ENCODE results near the gene ASCL1.

ASCL1 gene

DNA sequence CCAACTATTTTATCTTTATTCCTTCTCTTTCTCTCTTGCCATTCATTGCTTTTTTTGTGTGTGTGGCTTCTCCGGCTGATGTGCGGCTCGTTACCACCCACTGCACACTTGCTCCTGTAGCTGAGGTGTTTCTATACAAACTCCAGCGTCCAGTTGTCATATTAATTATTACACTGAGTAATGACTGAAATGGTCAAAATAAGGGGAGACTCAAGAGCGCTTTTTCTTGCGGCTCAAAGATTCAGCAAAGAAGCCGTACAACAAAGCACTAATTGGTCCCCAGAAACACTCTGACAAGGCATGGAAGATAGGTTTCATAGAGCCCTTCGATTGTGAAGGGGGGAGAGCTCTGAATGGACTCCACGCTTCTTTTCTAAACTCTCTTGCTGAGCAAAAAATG lies 5.6 kb upstream of the ASCL1 start:
- DNase-seq (ENCODE audit: low spot score) = no peak

DNA sequence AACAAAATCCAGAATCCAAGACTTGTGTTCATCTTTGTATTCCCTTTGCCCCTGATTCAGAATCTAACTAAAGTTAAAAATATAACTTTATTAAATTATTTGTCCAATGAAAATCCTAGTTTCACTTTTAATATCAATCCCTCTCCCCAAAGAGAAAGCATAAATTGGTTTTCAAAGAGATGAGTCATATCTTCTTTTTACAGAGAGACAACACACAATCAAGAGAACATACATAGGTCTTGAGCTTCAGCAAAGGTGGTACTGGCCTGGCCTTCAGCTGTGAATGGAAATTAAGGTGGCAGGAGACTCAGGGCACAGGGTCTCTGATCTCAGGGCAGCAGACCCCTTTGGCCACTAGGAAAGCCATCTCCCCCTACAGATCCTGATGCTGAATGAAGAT lies 4.3 kb upstream of the ASCL1 start:
- DNase-seq (ENCODE audit: low spot score) = no peak

DNA sequence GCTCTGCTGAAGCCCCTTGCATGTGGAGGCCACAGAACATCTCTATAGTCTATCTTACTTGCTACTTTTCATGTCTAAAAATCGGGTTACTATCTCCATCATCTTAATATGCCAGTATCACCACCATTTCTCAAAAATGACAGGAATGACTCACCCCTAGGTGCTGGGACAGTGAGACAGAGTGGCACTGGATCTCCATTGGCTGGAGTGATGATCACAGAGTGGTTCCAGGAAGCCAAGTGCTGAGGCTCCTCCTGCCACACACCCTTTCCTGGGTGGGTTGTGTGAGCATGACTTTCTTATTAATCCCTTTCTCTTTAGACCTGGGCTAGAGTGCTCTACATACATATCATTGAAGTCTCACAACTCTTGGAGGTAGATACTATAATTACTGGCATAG lies 3.3 kb upstream of the ASCL1 start:
- DNase-seq (ENCODE audit: low spot score) = no peak

DNA sequence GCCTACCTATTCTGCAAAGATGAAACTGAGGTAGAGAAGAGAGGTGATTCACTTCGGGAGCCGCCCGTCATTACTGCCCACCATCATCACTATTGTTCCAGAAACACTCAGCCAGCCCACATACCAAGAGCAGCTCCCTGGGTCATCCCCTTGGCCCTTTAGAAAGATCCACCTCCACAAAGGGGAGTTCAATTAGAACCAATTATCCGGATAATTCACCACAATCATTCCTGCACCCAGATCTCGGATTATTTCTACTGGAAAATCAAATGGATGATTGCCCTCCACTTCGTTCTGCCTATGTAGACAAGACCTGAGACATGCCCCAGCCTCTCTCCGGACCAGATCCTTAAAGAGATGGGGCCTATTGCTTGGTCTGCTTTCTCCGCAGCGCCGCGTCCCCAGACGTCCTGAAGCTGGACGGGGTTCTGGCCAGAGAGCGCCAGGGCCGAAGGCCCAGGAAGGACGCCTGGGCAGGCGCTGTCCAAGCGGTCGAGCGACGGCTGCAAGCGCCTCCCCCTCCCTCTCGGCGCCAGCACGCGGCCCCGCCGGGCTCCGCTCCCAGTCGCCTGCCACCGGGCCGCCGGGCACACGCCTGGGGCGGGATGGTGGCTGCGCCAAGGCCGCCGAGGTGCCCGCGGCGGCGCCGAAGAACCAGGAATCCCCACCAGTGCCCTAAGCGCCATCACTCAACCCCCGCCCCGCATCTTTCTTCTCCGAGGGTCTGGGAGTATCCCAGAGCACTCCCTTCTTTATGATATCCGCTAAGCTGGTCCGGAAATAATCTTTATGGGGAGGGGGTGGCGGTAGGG lies 1.3 kb upstream of the ASCL1 start:
- no peak for DNase-seq (ENCODE audit: low spot score)

DNA sequence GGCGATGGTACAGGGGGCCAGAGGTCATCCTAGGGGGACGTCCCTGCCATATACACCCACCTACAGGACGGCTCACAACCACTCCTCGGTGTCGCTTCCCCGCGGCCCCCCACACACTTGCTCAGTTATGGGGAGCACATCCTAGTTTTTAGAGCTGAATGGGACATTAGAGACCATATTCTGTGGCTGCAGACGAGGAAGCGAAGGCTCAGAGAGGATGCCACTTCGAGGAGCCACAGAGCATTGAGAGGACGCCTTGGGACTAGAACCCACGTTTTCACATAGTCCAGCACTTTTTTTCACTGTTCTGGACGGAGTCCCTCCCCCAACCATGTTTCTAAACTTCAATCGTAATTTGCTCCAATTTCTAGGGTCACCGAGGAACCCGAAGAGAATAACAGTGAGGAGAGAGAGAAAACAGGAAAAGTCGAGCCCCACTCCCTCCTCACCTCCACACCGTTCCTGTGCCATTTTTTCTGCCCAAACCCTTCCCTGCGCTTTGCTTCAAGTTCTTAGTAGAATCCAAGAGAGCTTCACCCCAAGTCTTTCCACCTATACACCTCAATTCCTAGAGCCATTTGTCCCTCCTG lies 641 bp upstream of the ASCL1 start:
- DNase-seq (ENCODE audit: low spot score) = no peak

DNA sequence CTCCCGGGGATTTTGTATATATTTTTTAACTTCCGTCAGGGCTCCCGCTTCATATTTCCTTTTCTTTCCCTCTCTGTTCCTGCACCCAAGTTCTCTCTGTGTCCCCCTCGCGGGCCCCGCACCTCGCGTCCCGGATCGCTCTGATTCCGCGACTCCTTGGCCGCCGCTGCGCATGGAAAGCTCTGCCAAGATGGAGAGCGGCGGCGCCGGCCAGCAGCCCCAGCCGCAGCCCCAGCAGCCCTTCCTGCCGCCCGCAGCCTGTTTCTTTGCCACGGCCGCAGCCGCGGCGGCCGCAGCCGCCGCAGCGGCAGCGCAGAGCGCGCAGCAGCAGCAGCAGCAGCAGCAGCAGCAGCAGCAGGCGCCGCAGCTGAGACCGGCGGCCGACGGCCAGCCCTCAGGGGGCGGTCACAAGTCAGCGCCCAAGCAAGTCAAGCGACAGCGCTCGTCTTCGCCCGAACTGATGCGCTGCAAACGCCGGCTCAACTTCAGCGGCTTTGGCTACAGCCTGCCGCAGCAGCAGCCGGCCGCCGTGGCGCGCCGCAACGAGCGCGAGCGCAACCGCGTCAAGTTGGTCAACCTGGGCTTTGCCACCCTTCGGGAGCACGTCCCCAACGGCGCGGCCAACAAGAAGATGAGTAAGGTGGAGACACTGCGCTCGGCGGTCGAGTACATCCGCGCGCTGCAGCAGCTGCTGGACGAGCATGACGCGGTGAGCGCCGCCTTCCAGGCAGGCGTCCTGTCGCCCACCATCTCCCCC lies 777 bp downstream of the ASCL1 start:
- DNase-seq (ENCODE audit: low spot score) = no peak

DNA sequence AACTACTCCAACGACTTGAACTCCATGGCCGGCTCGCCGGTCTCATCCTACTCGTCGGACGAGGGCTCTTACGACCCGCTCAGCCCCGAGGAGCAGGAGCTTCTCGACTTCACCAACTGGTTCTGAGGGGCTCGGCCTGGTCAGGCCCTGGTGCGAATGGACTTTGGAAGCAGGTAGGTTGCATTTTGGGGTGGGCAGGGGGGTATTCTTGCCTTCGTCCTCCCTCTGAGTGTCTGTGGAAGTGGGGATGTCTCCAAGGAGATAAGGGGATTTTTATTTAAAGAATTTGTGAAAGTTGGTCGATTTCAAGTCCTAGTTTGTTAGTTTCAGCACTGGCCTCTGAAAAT lies 1.3 kb downstream of the ASCL1 start:
- no peak for DNase-seq (ENCODE audit: low spot score)

DNA sequence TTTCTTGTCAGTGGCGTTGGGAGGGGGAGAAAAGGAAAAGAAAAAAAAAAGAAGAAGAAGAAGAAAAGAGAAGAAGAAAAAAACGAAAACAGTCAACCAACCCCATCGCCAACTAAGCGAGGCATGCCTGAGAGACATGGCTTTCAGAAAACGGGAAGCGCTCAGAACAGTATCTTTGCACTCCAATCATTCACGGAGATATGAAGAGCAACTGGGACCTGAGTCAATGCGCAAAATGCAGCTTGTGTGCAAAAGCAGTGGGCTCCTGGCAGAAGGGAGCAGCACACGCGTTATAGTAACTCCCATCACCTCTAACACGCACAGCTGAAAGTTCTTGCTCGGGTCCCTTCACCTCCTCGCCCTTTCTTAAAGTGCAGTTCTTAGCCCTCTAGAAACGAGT lies 1.9 kb downstream of the ASCL1 start:
- DNase-seq (ENCODE audit: low spot score) = no peak

DNA sequence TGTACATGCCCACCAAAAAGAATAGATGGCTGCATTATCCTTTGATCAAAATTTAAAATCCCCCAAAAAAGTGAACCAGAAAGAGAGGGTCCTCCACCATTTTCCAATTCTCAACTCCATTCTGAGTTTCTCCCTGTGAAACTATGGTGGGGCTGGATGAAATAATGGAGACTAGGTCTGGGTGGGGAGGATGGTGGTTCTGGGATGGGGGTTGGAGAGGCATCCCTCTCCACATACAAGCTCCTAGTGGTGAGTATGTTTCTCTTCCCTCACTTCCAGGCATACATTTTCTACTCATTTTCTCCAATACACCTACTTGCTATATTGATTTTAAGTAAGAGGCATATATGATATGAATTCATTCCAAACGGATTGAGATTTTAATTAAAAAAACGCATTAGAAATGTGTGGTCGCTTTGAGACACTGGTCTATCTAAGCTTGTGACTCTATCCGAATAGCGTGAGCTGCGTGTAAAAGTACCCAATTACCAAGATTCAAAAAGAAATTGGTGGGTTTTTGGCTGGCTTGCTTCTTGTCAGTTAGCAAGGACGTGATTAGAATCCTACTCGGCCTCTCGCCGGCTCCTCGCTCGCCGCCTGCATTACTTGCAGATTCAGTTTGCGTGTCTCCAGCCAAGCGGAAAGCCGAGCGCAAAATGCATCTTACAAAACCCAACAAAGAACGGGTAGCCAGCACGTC lies 3.4 kb downstream of the ASCL1 start:
- no peak for DNase-seq (ENCODE audit: low spot score)

DNA sequence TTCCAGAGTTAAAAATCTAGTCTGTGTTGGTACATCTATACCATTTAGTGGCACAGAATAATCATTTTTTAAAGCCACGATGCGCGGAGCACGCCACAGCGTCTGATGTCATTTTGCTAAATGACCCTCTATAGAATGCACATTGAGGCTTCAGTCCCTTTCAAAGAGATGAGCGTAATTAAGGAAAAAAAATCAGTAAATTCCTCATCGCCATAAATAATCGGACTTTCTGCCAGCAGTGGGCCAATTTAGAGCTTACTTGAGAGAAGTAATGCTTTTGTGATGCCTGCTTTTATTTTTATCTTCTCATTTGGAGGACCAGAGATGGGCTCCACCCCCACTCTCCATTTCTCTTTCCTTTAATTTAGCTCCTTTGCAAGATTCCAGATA lies 4.0 kb downstream of the ASCL1 start:
- DNase-seq (ENCODE audit: low spot score) = no peak

DNA sequence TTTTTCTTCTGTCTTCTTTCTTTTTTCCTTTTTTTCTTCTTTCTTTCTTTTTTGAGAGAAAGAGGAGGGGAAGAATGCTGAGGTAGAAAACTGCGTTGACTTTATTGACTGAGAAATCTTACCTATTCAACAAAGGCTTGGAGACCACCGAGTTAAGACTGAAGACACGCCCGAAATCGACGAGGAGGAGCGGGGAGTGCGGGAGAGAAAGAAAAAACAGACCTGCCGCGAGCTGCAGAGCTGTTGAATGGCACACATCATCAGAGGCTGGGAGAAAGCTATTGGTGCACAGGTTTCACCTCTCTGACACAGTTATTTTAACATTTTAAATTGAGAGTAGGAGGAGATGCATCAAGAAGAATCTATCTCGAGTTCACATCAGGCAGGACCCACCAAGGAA lies 5.1 kb downstream of the ASCL1 start:
- no peak for DNase-seq (ENCODE audit: low spot score)

DNA sequence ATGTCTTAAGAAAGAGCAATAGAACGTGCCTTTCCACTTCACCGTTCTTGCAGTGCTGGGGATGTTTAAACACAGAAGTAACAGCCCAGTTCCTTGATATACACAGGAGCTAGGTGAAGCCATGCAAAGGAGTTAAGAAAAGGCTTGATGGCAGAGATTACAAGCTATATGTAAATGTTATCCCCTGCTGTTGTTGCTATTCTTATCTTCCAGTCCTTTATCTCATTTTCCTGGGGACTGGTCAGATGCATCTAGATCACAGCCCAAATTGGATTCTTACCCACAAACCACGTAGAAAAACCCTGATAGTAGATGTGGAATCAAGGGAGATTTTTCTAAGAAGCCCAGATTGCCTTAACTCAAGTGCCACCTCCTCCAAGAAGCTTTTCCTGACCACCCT lies 5.5 kb downstream of the ASCL1 start:
- DNase-seq (ENCODE audit: low spot score) = no peak

DNA sequence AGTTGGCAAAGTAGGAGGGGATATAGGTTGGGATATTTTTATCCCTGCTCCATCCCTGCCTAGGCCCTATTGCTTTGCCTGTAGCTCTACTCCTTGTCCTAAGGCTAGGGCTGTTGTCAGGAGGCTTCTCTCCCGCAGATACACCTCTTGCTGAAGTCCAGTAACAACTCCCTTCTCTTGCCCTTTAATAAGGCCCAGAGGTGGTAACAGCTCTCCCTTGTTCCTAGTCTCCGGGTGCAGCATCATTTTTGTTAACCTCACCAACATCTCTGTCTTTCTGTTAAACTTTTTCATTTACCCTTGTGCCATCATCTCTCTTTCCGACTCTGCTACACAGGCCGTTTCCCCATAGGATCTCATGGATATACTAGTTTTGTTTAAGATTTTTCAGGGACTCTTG lies 6.3 kb downstream of the ASCL1 start:
- no peak for DNase-seq (ENCODE audit: low spot score)

DNA sequence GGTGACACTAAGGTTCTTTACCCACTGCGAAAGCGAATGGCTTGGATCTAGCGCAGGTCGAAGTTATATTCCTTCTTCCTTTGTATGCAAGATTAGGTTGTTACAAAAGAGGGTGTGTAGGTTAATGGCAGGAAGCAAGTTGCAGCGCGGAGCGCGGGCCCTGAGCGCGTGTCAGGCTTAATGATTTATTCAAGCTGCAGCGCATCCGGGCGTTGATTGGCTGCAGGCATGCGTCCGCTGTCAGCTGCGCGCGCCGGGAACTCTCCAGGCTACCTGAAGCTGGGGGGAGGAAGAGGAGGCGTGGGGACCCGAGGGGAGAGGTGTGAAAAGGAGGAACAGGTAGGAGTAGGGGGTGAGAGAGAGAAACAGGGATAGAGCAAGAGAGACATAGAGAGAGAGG lies 7.4 kb downstream of the ASCL1 start:
- DNase-seq (ENCODE audit: low spot score) = no peak

DNA sequence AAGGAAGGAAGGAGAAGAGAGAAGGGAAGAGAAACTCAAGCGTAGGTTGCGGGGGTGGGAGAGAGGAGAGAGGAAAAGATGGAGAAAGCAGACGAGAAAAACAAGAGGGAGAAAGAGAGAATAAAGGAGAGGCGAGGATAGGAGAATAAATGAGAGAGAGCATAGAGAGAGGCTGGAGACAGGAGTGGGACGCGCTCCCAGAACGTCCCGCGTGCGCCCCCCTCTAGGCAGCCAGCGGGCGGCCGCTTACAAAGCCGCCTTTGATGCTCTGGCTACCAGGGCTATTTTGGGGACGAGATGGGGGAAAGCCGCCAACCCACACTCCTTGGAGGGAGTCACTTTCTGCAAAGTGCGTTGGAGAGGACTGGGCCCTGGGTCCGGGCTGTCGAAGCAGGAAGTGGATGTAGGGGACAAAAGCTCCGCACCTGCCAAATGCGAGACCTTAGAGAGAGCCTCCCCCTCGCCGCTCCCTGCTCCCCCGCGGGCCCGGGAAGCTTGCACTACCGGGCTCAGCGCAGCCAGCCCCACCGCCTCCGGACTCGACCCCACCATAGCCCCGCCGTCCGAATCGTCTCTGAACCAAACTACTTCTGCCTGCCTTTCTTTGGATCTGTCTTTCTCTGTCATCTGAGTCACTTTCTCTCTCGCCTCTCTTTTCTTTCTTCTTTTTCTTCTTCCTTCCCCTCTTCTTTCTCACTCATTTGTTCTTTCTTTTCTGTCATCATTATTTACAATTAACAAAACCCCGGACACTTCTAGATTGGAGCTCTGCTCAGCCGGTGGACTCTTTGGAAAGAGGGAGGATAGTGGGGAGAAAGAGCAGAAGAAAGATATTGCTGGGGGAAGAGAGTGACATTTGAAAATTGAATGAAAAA lies 8.0 kb downstream of the ASCL1 start:
- no peak for DNase-seq (ENCODE audit: low spot score)

DNA sequence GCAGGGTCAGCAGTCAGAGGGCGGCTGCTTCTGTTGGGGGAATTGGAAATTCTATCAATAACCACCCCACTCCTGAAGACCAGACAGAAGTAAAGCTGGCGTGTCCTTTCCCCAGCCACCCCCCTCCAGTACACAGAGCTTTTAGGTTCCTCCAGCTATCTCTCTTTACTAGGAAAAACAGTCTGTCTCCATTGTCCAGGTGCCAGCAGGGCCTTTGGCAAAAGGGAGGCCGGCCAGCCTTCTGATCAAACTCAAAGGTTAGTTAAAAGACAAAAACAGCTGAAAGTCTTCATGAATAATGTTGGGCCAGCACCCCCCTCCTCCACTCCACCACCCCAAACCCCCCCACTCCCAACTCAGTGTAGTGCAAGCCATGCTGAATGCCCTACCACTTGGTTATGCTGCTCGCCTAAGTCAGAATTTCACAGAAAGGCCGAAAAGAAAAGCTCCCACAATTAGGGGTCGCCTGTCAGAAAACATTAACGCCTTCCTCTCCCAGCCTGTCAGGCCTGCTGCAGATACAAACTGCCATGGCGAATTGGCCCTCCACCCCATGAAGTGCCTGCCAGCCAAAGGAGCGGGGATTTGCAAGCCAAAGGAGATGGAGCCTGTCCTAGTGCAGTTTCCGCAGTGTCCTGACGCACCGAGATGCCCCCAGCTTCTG lies 8.9 kb downstream of the ASCL1 start:
- DNase-seq (ENCODE audit: low spot score) = no peak

DNA sequence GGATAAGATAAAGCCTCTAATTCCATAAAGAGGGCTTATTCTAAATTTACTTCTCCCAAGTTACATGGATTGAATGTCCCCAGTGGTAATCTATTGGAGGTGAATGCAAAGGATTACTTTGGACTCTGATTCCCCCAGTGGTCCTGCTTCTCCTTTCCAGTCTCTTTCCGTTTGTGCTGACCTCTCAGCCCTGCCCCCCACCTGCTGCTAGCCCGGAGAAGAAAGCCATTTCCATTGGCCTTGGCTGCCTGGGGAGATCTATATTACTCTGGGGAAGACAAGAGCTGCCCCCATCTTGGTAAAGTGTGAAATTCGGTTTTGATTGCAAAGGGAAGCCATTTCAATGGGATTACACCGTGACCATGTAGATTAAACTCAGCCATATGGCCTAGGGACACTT lies 13.3 kb downstream of the ASCL1 start:
- no peak for DNase-seq (ENCODE audit: low spot score)

DNA sequence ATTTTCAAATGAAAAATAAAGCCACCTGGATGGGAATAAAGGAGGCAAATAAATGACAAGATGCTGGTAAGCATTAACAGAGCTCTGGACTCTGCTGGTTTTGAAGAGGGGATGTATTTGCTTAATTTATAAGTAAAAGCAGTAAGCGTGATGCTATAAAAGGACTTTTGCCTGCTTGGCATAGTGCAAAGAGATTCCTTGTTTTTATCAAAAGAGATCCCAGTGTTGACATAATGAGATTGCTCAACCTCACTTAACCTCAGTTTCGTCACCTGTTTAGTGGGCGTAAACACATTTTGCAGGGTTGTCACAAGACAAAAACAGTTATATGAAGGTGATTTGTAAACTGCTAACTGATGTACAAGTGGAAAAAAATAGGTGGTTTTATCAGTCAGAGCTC lies 13.8 kb downstream of the ASCL1 start:
- DNase-seq (ENCODE audit: low spot score) = no peak

DNA sequence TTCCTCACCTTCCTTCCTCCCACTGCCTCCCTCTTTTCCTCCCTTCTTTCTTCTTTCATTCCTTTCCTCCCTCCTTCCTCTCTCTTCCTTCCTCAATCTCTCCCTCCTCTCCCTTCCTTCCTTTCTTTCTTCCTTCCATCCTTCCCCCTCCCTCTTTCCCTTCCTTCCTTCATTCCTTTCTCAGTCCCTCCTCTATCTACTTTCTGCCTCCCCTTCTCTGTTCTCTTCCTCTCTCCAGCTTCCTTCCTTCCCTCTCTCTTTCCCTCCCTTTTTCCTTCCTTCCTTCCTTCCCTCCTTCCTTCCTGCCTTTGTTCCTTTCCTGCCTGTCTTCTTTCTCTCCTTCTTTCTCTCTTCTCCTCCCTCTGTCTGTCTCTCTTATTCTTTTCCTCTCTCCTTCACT lies 16.1 kb downstream of the ASCL1 start:
- no peak for DNase-seq (ENCODE audit: low spot score)

DNA sequence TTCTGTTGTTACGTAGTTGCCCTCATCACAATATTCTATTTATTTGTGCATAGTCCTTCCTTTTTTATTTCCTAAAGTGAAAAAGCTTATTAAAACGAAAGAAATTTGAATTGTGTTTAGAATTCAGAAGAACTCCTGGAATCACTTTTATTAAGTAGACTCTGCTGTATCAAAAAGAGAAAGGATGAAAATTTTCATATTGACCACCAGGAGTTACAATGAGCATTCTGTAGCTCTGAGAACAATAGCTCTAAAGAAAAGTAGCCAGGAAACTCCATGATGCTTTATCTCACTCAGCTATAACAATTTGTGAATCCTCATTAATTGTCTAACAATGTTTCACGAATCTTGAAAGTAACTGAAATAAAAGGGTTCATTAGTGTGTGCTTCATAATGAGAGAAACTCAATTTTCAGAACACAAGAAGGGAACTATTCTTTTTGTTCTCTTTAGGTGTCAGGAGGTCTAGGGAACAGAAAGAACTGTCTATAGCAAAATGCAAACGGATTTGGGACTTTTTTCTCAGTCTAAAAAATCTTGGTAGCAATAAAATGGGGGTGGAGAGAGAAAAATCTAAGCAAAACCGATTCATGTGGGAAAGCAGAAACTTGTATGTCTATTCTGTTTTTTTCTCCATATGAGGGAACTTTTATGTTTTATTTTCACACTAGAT lies 19.3 kb downstream of the ASCL1 start:
- DNase-seq (ENCODE audit: low spot score) = no peak

Data from CD4-positive, alpha-beta T cell treated with Interleukin-2 at 100 ng/mL for 4 hours (primary cell).